ENCODE data around the gene TTC33.
A peak's percentile ranks its signal among the peaks of the same experiment; 100 is the strongest.

TTC33 gene

DNA sequence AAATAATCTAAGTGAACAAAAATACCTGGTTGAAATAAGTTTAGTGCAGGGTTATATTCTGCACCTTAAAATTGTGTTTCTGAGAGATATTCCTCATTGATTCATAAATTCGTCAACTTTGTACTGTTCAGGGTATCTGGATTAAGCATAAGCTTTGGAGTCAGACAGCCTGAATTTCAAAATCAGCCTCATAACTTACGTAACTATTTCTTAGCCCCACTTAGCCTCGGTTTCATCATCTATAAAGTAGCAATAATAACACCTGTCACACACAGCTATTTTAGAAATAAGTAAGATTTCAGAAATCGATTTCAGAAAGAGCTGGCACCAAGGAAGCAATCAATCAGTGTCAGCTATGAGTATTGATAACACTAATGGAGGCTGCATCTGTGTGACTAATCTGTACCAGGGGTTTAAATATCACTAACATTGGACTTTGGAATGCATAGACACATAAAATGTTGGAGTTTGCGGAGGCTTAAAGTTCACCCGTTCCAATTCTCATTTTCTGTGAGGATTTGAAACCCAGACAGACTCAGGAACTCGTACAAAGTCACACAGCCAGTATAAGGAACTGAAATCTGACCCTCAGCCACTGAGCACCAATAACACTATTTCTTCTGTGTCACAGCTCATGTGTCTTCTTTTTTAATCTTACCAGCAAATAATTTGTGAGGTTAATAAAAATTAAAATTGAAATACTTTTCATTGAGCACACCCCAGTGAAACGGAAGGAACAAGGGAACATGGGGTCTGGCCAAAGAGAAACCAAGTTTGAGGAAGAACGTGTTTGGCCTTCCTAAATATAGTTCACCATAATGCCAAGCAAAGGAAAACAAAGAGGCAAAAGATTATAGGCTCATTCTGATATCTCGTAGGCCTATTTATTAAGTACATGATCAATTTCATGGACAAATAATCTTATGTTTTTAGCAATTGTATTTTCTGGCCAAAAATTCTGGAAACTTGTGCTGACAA lies 270.5 kb downstream of the TTC33 start:
- DNase-seq (ENCODE audit: low read depth), result no peak

DNA sequence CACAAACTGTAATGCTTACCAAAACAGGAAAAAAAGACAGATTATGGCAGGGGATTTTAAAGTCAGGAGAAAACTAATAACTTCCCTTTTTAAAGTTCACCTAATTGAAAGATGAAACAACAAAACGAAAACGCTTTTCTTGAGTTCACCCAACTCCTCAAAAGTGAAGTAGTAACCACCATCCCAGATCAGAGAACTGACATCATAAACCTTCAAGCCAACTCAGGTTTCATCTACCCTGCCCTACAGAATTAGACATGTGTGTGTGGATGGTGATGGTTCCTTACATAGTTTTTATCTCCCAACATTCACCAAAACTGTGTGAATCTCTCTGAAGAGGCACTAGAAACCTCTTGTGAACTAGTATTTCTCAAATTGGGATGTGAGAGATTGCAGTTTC lies 271.3 kb downstream of the TTC33 start:
- DNase-seq (ENCODE audit: low read depth), result no peak

DNA sequence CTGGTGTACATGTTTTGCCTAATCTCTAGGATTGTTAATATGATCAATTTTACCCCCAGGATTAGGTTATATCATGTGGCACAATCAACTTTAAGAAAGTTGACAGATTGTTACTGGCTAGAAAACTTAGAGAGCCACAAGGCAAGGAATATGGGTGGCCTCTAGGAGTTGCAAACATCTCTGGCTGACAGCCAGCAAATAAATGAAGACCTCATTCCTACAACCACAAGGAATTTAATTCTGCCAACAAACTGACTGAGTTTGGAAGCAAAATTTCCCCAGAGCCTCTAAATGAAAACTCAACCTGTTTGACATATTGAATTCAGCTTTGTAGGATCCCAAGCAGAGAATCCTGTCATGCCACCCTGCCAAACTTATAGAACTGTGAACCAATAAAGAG lies 272.4 kb downstream of the TTC33 start:
- DNase-seq (ENCODE audit: low read depth), result no peak

DNA sequence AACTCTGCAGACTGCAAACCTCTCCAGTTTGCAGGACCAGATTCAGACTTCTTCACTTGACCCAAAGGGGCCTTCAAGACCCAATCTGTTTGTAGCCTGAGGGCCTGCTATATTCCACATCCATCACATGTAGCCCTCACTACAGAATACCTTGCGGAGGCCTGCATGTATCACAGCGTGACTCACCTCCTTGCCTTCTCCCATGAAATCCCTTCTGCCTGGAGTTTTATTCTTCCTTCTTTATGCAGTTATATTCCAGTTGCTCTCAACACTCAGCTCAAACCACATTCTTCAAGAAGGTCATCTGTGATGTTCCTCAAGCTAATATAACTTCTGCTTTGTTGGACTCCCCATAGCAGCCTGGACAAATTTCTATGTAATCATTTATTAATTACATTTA lies 274.5 kb downstream of the TTC33 start:
- no peak for DNase-seq (ENCODE audit: low read depth)

DNA sequence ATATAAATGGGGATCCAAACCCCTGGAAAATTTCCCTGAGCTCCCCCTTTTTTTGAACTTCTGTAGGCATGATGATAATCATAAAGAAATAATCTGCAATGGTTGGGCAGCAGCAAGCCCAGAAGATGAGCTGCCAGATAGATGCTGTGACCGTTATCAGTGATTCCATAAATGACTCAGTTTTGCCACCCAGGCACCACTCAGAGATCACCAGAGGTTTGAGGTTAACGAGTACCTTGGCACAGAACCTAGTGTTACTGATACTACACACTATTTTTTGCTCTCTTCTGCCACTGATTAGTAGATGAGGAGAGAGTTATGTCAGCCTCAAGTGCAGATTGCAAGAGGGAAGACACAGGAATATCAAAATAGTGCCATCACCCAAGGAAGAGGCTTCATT lies 275.4 kb downstream of the TTC33 start:
- DNase-seq (ENCODE audit: low read depth), result peak; percentile 26

DNA sequence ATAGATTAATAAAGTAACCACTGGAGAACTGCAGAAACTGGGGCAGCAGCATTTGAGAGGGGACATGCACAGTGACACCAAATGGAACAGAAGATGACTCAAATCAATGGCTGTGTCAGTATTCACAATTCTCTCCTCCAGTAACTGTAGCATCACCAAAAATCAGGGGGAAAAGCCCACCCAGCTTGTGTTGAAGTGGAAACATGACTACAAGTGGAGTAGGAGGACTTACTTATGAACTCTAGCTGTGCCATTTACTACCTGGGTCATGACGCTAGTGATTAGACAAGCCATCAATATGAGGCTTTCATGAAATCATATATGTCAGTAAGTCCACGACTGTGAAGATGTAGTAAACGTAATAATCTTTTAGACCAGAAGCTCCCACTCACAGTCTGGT lies 275.8 kb downstream of the TTC33 start:
- no peak for DNase-seq (ENCODE audit: low read depth)

DNA sequence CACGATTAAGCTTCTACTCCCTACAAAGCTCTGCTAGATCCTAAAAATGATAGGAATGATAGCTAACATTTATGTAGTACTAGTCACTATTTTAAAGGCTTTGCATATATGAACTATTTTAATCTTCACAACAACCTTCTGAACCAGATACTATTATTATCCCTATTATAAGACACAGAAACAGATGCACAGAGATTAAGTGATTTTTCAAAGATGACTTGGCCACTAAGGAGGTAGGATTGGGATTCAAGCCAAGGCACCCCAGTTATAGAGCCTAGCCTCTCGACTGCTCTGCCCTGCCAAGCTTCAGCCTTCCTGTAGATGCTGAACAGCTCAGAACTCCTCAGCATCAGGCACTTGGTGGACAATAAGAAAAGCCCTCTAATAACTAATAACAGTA lies 277.0 kb downstream of the TTC33 start:
- no peak for DNase-seq (ENCODE audit: low read depth)

DNA sequence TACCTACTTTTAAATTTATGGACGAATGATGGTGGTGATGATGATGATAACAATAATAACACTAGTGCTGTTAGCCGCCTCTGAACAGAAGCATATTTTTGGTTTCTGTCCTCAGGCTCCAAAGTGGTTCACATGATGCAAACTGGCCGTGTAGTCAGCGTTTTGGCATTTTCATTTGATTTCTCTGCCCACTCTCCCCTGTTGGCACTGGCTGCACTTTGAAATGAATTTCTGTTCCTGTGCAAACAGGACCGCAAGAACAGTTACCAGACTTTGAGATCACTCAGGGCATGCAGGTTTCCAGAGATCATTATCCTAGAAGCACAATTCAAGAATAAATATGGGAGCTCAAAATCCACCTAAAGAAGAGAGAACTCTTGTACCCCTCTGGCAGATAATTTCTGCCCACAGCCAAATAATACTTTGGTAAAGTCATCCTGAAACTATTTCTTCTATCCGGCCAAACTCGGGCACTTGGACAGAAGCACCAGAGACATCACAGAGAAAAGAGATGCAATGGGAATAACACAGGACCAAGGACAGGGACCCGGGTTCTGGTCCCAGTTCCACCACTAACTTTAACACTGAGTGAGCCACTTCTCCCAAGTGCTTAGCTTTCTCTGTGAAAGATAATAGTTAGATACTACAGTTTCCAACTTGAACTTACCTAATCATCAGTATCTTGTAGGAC lies 277.8 kb downstream of the TTC33 start:
- no peak for DNase-seq (ENCODE audit: low read depth)

DNA sequence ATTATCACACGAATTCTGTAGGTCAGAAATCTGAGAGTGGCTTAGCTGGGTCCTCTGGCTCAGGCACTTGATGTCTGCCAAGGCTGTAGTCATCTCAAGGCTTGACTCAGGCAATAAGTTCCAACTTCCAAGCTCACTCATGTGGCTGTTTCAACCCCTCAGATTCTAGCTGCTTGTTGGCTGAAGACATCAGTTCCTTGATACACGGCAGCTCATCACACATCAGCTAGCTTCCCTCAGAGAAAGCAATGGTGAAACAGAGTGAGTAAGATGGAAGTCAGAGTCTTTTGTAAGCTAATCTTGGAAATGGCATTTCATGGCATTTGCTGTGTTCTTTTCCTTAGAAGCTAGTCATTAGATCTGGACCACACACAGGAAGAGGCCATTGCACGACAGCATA lies 280.2 kb downstream of the TTC33 start:
- no peak for DNase-seq (ENCODE audit: low read depth)

DNA sequence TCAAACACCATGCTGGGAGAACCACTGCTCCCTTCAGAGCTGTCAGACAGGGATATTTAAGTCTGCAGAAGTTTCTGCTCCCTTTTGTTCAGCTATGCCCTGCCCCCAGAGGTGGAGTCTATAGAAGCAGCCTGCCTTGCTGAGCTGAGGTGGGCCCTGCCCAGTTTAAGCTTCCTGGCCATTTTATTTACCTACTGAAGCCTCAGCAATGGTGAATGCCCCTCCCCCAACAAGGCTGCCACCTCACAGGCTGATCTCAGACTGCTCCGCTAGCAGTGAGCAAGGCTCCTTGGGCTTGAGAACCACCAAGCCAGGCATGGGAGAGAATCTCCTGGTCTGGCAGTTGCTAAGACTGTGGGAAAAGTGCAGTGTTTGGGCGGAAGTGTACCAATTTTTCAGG lies 281.5 kb downstream of the TTC33 start:
- no peak for DNase-seq (ENCODE audit: low read depth)

DNA sequence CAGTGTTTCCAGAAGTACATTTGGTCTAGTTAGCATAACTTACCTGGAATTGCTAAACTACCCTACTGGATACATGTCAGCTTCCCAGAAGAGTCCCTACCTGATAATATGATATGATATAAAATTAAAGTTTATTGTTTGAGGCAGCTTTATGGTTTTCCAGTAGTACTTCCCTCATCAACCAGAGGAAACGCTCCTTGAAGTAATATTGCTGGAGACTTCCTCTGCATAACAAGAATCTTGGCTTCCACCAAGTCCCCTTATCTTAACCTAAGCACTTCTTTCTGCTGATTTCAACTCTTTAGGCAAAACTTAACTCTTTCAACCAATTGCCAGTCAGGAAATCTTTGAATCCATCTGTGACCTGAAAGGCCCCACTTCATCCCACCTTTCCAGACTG lies 290.3 kb downstream of the TTC33 start:
- DNase-seq (ENCODE audit: low read depth), result no peak

DNA sequence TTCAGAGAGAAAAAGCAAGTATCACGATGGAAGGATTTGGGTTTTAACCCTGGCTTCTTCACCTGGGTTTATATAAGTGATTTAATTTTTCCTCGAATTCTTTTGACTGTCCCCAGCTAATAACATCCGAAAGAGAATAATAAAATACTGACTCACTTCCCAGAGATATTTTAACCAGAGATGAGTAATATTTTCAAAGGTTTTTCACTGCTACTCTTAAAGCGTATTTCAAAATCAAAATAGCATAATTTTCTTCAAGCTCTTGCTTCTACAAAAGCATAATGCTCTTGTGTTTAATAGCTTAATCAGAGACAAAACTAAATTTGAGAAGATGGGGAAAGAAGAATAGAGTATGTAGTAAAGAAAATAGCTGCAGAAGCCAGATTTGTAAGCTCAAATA lies 291.2 kb downstream of the TTC33 start:
- DNase-seq (ENCODE audit: low read depth), result no peak
